ENCODE measurements around the gene TMC4. TPM values are rescaled to one million over a fixed set of nuclear protein-coding genes. Genes with fewer than 3 reads are reported as not detected.
"Not testable (repeated sequence)": the region's sequence is repeated elsewhere in the genome, so short reads cannot be mapped to it uniquely, and the experiment has no call there.

TMC4 gene
- total RNA-seq, 1 donor from 2014 or later = 0.37 TPM

DNA sequence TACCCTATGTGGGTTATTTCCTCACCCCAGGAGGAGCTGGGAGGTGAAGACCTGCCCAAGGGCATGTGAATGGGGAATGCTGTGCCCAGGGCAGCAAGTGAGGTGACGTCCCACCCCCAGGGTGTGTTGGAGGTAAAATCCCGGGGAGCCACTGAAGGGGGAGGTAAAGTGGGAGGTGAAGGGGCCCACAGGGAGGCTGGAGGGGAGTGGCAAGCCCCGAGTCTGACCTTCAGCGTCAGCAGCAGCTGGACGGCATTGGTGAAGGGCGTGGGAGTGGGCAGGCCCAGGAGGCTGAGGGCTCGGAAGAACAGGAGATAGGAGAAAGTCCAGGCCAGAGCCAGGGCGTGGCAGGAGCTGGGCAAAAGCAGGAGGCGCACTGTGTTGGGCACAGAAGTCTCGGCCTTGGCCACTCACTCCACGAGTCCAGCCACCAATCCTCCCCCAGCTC, 14.0 kb upstream of the TMC4 start:
- no peak for DNase-seq (ENCODE audit: low spot score)
- Mint-ChIP-seq H3K27me3 (ENCODE audit: low read depth) (no peaks in the 10 kb centered on the region), H3K9me3 (no peaks in the 10 kb centered on the region), H3K27ac (peak overlapping the region; percentile 96), H3K4me1 (ENCODE audit: low read depth) (peaks cover 21% of the 10 kb centered on the region), H3K4me3 (ENCODE audit: low read depth) (peak overlapping the region; percentile 89), H3K36me3 (ENCODE audit: low read depth) (peaks cover 46% of the 10 kb centered on the region)
- intact Hi-C loops (cut with micrococcal nuclease) = no loop called here

DNA sequence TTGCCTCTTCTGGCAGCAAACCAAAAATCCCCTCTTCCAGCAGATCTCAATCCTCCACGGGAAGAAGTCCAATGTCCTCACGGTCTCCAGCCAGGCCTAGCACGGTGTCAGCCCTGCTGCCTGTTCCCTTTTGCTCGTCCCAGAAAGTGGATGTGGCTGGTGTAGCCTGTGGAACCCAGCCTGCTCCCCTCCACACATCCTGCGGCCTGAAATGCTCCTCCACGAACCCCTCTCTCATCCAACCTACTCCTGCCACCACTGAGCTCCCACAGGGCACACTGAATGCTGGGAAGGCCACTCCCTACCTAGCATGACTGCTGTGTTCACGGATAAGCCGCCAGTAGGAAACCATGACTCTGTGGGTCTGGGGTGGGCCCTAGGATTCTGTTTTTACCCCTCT, 13.4 kb upstream of the TMC4 start:
- intact Hi-C loops (cut with micrococcal nuclease) = no loop called here
- H3K27ac Mint-ChIP-seq = peak overlapping the region; percentile 96
- H3K4me3 Mint-ChIP-seq (ENCODE audit: low read depth) = no peak overlapping the region

DNA sequence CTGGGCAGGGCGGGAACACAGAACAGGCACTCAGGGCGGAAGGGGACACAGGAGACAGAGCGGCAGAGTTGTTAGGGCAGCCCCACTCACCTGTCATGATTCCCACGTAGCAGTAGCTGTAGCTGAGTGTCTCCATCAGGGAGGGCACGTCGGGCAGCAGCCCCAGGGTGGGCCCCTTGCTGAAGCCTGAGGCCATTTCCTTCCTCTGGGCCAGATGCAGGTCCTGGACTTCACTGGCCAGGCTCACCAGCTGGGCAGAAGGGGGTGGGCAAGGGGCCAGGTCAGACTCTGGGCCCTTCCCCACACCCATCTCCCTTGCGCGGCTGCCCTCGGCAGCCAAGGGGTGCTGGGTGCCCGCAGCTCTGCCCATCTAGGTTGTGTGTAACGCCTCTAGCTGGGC, 10.5 kb upstream of the TMC4 start:
- Mint-ChIP-seq H3K4me1 (ENCODE audit: low read depth) (peaks cover 16% of the 10 kb centered on the region), H3K36me3 (ENCODE audit: low read depth) (peaks cover 70% of the 10 kb centered on the region), H3K27me3 (ENCODE audit: low read depth) (no peaks in the 10 kb centered on the region), H3K9me3 (no peaks in the 10 kb centered on the region), H3K4me3 (ENCODE audit: low read depth) (no peak overlapping the region), H3K27ac (no peak overlapping the region)
- intact Hi-C loops (cut with micrococcal nuclease) = no loop called here
- no peak for DNase-seq (ENCODE audit: low spot score)

More for the DNA sequence above, 13.4 kb upstream of the TMC4 start:
- no peak for DNase-seq (ENCODE audit: low spot score)
- Mint-ChIP-seq H3K36me3 (ENCODE audit: low read depth) (peaks cover 47% of the 10 kb centered on the region), H3K27me3 (ENCODE audit: low read depth) (no peaks in the 10 kb centered on the region), H3K9me3 (no peaks in the 10 kb centered on the region), H3K4me1 (ENCODE audit: low read depth) (peaks cover 16% of the 10 kb centered on the region)

DNA sequence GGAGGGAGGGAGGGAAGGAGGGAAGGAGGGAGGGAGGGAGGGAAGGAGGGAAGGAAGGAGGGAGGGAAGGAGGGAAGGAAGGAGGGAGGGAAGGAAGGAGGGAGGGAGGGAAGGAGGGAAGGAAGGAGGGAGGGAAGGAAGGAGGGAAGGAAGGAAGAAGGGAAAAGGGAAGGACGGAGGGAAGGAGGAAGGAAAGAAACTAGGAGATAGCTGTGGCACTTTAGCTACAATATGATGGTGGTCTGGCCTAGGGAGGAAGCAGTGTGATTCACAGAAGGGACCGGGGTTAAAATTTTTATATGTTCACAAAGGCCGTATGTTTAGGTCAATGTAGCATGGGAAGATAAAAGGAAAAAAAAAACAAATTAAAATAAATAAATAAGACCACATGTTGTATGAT, 8.9 kb upstream of the TMC4 start:
- peaks cover 62% of the 10 kb centered on the region for H3K36me3 Mint-ChIP-seq (ENCODE audit: low read depth)
- H3K27me3 Mint-ChIP-seq (ENCODE audit: low read depth); H3K4me1 Mint-ChIP-seq (ENCODE audit: low read depth); intact Hi-C loops (cut with micrococcal nuclease); H3K9me3 Mint-ChIP-seq; DNase-seq (ENCODE audit: low spot score); H3K27ac Mint-ChIP-seq; H3K4me3 Mint-ChIP-seq (ENCODE audit: low read depth): not testable (repeated sequence)

DNA sequence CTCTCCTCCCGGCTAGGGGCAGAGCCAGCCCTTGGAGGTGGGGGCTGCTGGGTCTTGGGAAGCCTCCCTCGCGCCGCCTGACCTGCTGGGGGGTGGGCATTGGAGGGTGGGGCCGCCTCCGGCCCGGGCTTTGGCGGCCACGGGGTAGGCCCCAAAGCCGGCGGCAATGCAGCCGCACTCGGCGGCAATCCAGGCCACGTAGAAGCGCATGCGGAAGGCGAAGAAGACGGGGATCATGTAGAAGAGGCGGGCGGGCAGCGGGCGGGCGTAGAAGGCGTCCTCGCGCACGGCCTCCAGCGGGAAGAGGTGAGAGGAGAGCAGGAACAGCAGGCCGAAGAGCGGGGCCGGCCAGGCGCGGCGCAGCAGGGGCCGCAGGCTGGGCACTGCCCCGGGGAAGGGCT, 7.7 kb upstream of the TMC4 start:
- peaks cover 7% of the 10 kb centered on the region for H3K4me1 Mint-ChIP-seq (ENCODE audit: low read depth)
- H3K9me3 Mint-ChIP-seq = no peaks in the 10 kb centered on the region
- no peaks in the 10 kb centered on the region for H3K27me3 Mint-ChIP-seq (ENCODE audit: low read depth)
- H3K4me3 Mint-ChIP-seq (ENCODE audit: low read depth) = no peak overlapping the region
- DNase-seq (ENCODE audit: low spot score) = no peak
- intact Hi-C loops (cut with micrococcal nuclease) = no loop called here
- no peak overlapping the region for H3K27ac Mint-ChIP-seq
- peaks cover 57% of the 10 kb centered on the region for H3K36me3 Mint-ChIP-seq (ENCODE audit: low read depth)

DNA sequence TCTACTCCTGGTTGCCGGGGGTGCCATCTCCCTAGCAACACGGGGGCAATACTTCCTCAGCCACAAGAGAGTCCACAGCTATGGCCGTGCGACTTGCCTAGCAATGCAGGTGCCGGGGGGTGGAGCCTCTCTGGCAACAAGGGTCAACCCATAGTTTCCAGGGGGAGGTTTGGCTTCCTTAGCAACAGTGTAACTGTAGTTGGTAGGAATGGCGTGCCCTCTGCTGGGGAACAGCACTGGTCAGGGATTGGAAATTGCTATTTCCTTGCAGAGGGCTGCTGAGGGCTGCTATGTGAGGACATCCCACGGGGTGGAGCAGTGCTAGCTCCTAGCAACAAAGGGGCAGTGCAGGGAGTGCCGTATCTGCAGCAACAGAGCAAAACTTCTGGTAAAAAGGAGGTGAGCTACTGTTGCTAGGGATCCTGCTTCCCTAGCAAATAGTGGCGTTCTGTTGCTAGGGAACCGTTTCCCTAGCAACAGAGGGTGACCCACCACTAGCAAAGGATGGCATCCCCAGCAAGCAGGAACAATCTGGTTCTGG, 7.0 kb upstream of the TMC4 start:
- Mint-ChIP-seq H3K9me3 (no peaks in the 10 kb centered on the region), H3K36me3 (ENCODE audit: low read depth) (peaks cover 51% of the 10 kb centered on the region), H3K27me3 (ENCODE audit: low read depth) (no peaks in the 10 kb centered on the region), H3K27ac (no peak overlapping the region), H3K4me3 (ENCODE audit: low read depth) (no peak overlapping the region), H3K4me1 (ENCODE audit: low read depth) (peaks cover 4% of the 10 kb centered on the region)
- intact Hi-C loops (cut with micrococcal nuclease) = no loop called here
- DNase-seq (ENCODE audit: low spot score) = no peak

DNA sequence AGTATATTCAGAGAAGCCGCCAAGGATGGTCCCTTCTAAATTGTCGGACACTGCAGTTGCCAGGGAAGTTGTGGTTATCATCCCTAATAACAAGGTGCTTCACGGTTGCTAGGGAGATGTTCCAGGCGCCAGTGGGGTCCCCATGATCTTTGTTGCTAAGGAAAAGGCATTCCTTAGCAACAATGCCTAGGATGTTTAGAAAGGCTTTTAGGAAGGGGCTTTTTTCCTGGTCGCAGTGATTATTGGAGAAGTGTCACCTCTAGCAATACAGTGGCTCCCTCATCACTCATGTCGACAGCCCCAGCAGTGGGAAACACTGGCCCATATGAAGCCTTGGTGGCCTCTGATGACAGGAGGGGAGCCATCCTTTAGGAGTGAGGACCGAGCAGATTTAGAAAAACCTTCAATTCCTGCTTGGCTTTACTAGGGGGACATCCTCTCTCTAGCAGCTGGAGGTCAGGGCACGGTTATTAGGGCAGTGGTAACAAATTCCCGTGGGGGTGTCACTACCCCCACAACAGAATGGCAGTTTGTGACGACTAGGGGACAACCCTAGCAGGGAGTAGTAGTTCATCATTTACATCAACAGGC, 6.4 kb upstream of the TMC4 start:
- Mint-ChIP-seq H3K9me3 (no peaks in the 10 kb centered on the region), H3K4me1 (ENCODE audit: low read depth) (peaks cover 4% of the 10 kb centered on the region), H3K27me3 (ENCODE audit: low read depth) (no peaks in the 10 kb centered on the region), H3K36me3 (ENCODE audit: low read depth) (peaks cover 51% of the 10 kb centered on the region), H3K27ac (no peak overlapping the region), H3K4me3 (ENCODE audit: low read depth) (no peak overlapping the region)
- DNase-seq (ENCODE audit: low spot score) = no peak
- intact Hi-C loops (cut with micrococcal nuclease) = no loop called here

DNA sequence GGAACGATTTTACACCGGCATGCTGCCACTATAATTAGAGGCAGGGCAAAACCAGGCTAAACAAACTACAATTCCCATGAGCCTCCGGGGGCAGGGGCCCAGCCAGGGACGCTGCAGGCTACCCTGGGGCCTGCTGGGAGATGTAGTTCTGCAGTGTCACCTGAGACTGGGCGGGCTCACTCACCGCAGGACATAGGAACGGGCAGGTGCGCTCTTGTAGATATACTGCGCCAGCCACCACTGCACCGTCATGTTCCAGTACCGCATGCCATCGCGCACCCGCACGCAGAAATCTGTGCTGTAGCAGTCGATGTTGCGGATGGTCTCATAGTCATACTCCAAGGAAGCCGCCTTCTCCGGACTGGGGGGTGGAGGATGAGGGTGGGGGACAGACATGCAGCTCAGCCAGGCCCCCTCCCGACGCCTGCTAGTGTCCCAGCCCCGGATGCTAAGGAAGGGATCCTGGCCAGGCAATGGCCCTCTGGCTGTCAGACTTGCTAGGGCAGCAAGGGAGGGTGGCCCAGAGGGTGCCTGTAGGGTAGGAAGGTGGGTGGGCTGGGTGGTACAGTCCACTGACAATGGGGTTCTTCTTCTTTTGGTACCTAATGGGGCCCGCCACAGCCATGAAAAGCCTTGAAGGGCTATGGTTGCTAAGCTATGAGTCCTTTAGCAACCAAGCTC, 5.8 kb upstream of the TMC4 start:
- H3K27ac Mint-ChIP-seq = no peak overlapping the region
- no peak for DNase-seq (ENCODE audit: low spot score)
- no peaks in the 10 kb centered on the region for H3K27me3 Mint-ChIP-seq (ENCODE audit: low read depth)
- intact Hi-C loops (cut with micrococcal nuclease) = no loop called here
- H3K36me3 Mint-ChIP-seq (ENCODE audit: low read depth) = peaks cover 44% of the 10 kb centered on the region
- H3K4me3 Mint-ChIP-seq (ENCODE audit: low read depth) = no peak overlapping the region
- H3K4me1 Mint-ChIP-seq (ENCODE audit: low read depth) = peaks cover under 1% of the 10 kb centered on the region
- H3K9me3 Mint-ChIP-seq = no peaks in the 10 kb centered on the region

DNA sequence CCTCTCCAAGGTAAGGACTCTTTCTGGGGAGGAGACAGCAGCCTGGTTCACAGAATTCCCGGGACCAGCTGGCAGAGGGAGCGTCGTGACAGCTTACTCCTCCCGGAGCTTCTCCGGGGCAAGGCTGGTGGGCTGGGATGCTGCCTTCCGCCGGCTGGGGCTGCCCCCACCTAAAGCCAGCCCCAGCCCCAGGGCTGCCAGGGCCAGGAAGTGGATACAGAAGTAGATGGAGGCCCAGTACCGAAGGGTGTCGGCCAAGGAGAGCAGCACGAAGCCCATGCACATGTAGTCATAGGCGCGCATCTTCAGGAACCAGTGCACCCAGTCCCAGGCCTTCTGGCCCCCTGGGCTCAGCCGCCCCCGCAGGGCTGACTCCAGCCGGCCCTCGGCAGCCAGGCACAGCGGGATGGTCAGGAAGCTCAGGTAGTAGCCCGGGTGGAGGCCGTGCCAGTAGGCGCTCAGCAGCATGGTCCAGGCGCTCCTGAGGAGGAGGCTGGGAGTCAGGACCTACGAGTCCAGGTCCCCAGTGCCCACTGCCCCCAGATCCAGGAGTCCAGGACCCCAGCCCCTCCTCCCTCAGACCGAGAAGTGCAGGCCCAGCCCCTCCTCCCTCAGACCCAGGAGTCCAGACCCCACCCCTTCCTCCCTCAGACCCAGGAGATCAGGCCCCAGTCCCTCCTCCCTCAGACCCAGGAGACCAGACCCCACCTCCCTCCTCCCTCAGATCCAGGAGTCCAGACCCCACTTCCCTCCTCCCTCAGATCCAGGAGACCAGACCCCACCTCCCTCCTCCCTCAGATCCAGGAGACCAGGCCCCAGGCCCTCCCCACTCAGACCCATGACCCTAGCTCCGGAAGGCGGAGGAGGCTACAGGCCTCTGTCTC, 1.2 kb upstream of the TMC4 start:
- Mint-ChIP-seq H3K4me3 (ENCODE audit: low read depth) (no peak overlapping the region), H3K27ac (no peak overlapping the region), H3K27me3 (ENCODE audit: low read depth) (no peaks in the 10 kb centered on the region), H3K9me3 (no peaks in the 10 kb centered on the region), H3K4me1 (ENCODE audit: low read depth) (no peaks in the 10 kb centered on the region), H3K36me3 (ENCODE audit: low read depth) (peaks cover 18% of the 10 kb centered on the region)
- no peak for DNase-seq (ENCODE audit: low spot score)
- intact Hi-C loops (cut with micrococcal nuclease) = no loop called here

DNA sequence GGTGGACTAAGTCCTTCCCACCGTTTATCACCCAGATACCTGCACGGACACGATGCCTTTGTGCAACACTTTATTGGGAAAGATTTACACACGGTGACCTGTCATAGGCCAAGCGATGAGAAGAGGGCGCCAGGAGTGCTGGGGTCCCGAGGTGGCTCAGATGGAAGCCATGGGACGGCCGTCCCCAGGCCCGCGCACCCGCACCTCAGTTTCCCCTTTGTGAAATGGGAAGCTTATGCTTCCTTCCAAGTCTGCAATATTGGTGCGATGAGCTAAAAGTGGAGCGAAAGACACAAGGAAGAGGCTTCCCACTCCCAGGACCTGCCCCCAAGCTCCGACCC, 369 bp upstream of the TMC4 start:
- H3K4me1 Mint-ChIP-seq (ENCODE audit: low read depth) = no peaks in the 10 kb centered on the region
- H3K27me3 Mint-ChIP-seq (ENCODE audit: low read depth) = no peaks in the 10 kb centered on the region
- intact Hi-C loops (cut with micrococcal nuclease) = no loop called here
- no peaks in the 10 kb centered on the region for H3K9me3 Mint-ChIP-seq
- no peak overlapping the region for H3K27ac Mint-ChIP-seq
- H3K36me3 Mint-ChIP-seq (ENCODE audit: low read depth) = peaks cover 9% of the 10 kb centered on the region
- H3K4me3 Mint-ChIP-seq (ENCODE audit: low read depth) = no peak overlapping the region
- no peak for DNase-seq (ENCODE audit: low spot score)

DNA sequence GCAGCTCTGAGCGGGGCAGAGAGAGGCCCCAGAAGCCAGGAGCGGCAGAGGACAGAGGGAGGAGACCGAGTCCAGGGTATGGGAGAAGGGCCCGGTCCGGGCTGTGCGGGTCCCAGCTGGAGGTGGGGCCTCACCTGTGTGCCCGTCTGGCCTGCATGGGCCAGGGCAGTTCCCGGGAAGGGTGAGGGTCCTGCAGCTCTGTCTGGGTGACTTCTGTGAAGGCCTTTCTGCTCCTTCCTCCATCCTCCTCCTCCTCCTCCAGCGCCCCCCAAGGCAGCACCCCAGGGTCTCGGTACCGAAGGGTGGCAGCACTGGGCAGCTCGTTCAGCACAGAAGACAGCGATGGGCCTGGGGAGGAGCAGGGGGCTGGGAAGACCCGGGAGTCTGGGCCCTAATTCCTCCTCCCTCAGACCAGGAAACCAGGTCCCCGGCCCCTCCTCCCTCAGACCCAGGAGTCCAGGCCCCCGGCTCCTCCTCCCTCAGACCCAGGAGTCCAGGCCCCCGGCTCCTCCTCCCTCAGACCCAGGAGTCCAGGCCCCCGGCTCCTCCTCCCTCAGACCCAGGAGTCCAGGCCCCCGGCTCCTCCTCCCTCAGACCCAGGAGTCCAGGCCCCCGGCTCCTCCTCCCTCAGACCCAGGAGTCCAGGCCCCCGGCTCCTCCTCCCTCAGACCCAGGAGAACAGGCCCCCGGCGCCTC, 1.1 kb downstream of the TMC4 start:
- not testable (repeated sequence) for H3K27ac Mint-ChIP-seq; H3K4me1 Mint-ChIP-seq (ENCODE audit: low read depth); DNase-seq (ENCODE audit: low spot score); H3K4me3 Mint-ChIP-seq (ENCODE audit: low read depth); H3K9me3 Mint-ChIP-seq; H3K36me3 Mint-ChIP-seq (ENCODE audit: low read depth); H3K27me3 Mint-ChIP-seq (ENCODE audit: low read depth)
- intact Hi-C loops (cut with micrococcal nuclease) = loop anchor here (1.0 kb wide), 1 partner anchor 24 kb away; no protein-coding TSS in a partner anchor

DNA sequence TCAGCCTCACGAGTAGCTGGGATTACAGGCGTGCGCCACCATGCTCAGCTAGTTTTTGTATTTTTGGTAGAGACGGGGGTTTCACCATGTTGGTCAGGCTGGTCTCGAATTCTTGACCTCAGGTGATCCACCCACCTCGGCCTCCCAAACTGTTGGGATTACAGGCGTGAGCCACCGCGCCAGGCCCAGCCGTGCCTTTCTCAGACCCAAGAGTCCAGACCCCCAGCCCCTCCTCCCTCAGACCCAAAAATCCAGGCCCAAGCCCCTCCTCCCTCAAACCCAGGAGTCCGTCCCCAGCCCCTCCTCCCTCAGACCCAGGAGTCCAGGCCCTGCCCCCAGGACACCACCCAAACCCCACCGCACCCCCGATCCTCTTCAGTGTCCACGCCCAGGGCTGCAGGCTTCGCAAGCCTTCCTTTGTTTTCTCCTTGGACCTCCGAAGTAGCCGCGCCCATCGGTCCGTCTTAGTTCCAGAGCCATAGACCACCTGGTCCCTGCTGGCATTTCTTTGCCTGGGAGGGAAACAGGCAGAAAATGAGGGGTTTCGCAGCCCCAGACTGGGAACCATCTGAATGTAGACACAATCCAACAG, 3.7 kb downstream of the TMC4 start:
- DNase-seq (ENCODE audit: low spot score) = no peak
- intact Hi-C loops (cut with micrococcal nuclease) = no loop called here
- Mint-ChIP-seq H3K4me1 (ENCODE audit: low read depth) (peaks cover 4% of the 10 kb centered on the region), H3K36me3 (ENCODE audit: low read depth) (no peaks in the 10 kb centered on the region), H3K9me3 (no peaks in the 10 kb centered on the region), H3K27me3 (ENCODE audit: low read depth) (no peaks in the 10 kb centered on the region), H3K4me3 (ENCODE audit: low read depth) (no peak overlapping the region), H3K27ac (no peak overlapping the region)
